WI38 (cell line): ENCODE results near the gene RASA4B.

Source experiments
- H3K4me3 ChIP-seq: 2 replicates; pipeline ENCODE4 v1.5.1; 2011; ENCODE audit warnings: low read depth, mild to moderate bottlenecking, control low read depth, low read length
- CTCF ChIP-seq: IDR thresholded peaks from 2 replicates; pipeline ENCODE4 v1.5.1; 2012; ENCODE audit warnings: low read depth, mild to moderate bottlenecking, control low read depth, low read length

Gene RASA4B

GRCh38 chr7:102433219-102434038, 84.1 kb downstream of the RASA4B start, which contains the start of gene ORAI2:
Gene ORAI2, plus strand, starts transcription at chr7:102433575. Its CDS starts 5,382 bp downstream, at chr7:102438957.
- no peak for TF ChIP-seq CTCF
- peak within 1 kb of the TSS; percentile 79 for H3K4me3 ChIP-seq
